ENCODE results near the gene HECW1. TPM values are rescaled to one million over a fixed set of nuclear protein-coding genes. Genes with fewer than 3 reads are reported as not detected.

HECW1 gene
- total RNA-seq, 1 experiment from 2014 or later, result 1.8 TPM

DNA sequence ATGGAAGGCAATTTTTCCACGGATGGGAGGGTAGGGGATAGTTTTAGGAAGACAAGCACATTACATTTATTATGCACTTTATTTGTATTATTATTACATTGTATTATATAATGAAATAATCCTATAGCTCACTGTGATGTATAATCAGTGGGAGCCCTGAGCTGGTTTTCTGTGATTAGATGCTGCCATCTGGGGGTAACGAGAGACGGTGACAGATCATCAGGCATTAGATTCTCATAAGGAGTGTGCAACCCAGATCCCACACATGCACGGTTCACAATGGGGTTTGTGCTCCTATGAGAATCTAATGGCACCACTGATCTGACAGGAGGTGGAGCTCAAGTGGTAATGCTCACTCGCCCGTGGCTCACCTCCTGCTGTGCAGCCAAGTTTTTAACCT, 366.6 kb downstream of the HECW1 start:
- TF ChIP-seq CTCF (IDR thresholded peaks at IDR 0.05; ENCODE audit: insufficient read depth in 1 of 2, low read depth in 1 of 2, low read length in 1 of 2, severe bottlenecking in 1 of 2, unreplicated experiment in 1 of 2), result no peak
- CTCF ChIA-PET, result no interaction called here
- H3K27ac Mint-ChIP-seq (ENCODE audit: unreplicated experiment), result no peak overlapping the region
- H3K4me1 Mint-ChIP-seq (ENCODE audit: low read depth, unreplicated experiment), result peaks cover 33% of the 10 kb centered on the region
- H3K27me3 ChIP-seq (replicated peaks; ENCODE audit: control insufficient read depth, insufficient read depth, low read length), result no peaks in the 10 kb centered on the region
- intact Hi-C loops (cut with micrococcal nuclease; ENCODE audit: unreplicated experiment), result no loop called here
- no peak overlapping the region for H3K4me3 ChIP-seq (ENCODE audit: low read depth, low read length)
- H3K4me1 ChIP-seq, result peaks cover 9% of the 10 kb centered on the region
- no peak for DNase-seq
- no peaks in the 10 kb centered on the region for H3K36me3 Mint-ChIP-seq (ENCODE audit: insufficient read depth, unreplicated experiment)
- no peaks in the 10 kb centered on the region; the same call in 1 of the 2 replicates for H3K36me3 ChIP-seq (ENCODE audit: control insufficient read depth, insufficient read depth, low read length)
- peaks cover 6% of the 10 kb centered on the region; the same call in 1 of the 2 replicates for H3K9me3 ChIP-seq
- no peaks in the 10 kb centered on the region for H3K27me3 Mint-ChIP-seq (ENCODE audit: insufficient read depth, unreplicated experiment)
- H3K4me3 Mint-ChIP-seq (ENCODE audit: unreplicated experiment), result no peak overlapping the region
- H3K9me3 Mint-ChIP-seq (ENCODE audit: unreplicated experiment), result peaks cover 12% of the 10 kb centered on the region
- no TSS peak for BruUV-seq (replicated peaks)
- POLR2A ChIA-PET, result no interaction called here

- Mint-ChIP-seq H3K27me3 (ENCODE audit: insufficient read depth, unreplicated experiment) (no peaks in the 10 kb centered on the region), H3K4me3 (ENCODE audit: unreplicated experiment) (no peak overlapping the region), H3K27ac (ENCODE audit: unreplicated experiment) (no peak overlapping the region), H3K4me1 (ENCODE audit: low read depth, unreplicated experiment) (peaks cover 38% of the 10 kb centered on the region), H3K36me3 (ENCODE audit: insufficient read depth, unreplicated experiment) (no peaks in the 10 kb centered on the region), H3K9me3 (ENCODE audit: unreplicated experiment) (peaks cover 12% of the 10 kb centered on the region)
- no TSS peak for BruUV-seq (replicated peaks)
- CTCF ChIA-PET, result no interaction called here
- DNase-seq, result no peak
- Histone ChIP-seq H3K4me1 (peaks cover 14% of the 10 kb centered on the region), H3K9me3 (peaks cover 6% of the 10 kb centered on the region; the same call in 1 of the 2 replicates), H3K36me3 (ENCODE audit: control insufficient read depth, insufficient read depth, low read length) (no peaks in the 10 kb centered on the region; the same call in 1 of the 2 replicates), H3K27me3 (replicated peaks; ENCODE audit: control insufficient read depth, insufficient read depth, low read length) (no peaks in the 10 kb centered on the region), H3K4me3 (ENCODE audit: low read depth, low read length) (no peak overlapping the region)
- POLR2A ChIA-PET, result no interaction called here
- intact Hi-C loops (cut with micrococcal nuclease; ENCODE audit: unreplicated experiment), result no loop called here
- TF ChIP-seq CTCF (IDR thresholded peaks at IDR 0.05; ENCODE audit: insufficient read depth in 1 of 2, low read depth in 1 of 2, low read length in 1 of 2, severe bottlenecking in 1 of 2, unreplicated experiment in 1 of 2), result no peak
Measured at GRCh38 chr7:43479543-43479942, 367.1 kb downstream of the HECW1 start.

- H3K27me3 Mint-ChIP-seq (ENCODE audit: insufficient read depth, unreplicated experiment), result no peaks in the 10 kb centered on the region
- POLR2A ChIA-PET, result no interaction called here
- Histone ChIP-seq H3K9me3 (peaks cover 6% of the 10 kb centered on the region; the same call in 1 of the 2 replicates), H3K36me3 (ENCODE audit: control insufficient read depth, insufficient read depth, low read length) (no peaks in the 10 kb centered on the region; the same call in 1 of the 2 replicates), H3K4me1 (peaks cover 25% of the 10 kb centered on the region), H3K27me3 (replicated peaks; ENCODE audit: control insufficient read depth, insufficient read depth, low read length) (no peaks in the 10 kb centered on the region), H3K4me3 (ENCODE audit: low read depth, low read length) (no peak overlapping the region)
- intact Hi-C loops (cut with micrococcal nuclease; ENCODE audit: unreplicated experiment), result no loop called here
- no peak overlapping the region for H3K4me3 Mint-ChIP-seq (ENCODE audit: unreplicated experiment)
- peaks cover 12% of the 10 kb centered on the region for H3K9me3 Mint-ChIP-seq (ENCODE audit: unreplicated experiment)
- no TSS peak for BruUV-seq (replicated peaks)
- TF ChIP-seq CTCF (IDR thresholded peaks at IDR 0.05; ENCODE audit: insufficient read depth in 1 of 2, low read depth in 1 of 2, low read length in 1 of 2, severe bottlenecking in 1 of 2, unreplicated experiment in 1 of 2), result no peak
- no peaks in the 10 kb centered on the region for H3K36me3 Mint-ChIP-seq (ENCODE audit: insufficient read depth, unreplicated experiment)
- DNase-seq, result no peak
- CTCF ChIA-PET, result no interaction called here
- peaks cover 43% of the 10 kb centered on the region for H3K4me1 Mint-ChIP-seq (ENCODE audit: low read depth, unreplicated experiment)
- H3K27ac Mint-ChIP-seq (ENCODE audit: unreplicated experiment), result peak overlapping the region; percentile 10
Measured at GRCh38 chr7:43480581-43480980, 368.1 kb downstream of the HECW1 start.
